RWPE2 (cell line): Measurements from ENCODE around the gene TMEM184C.
A peak's percentile ranks its signal among the peaks of the same experiment; 100 is the strongest.

Experiments used
- ATAC-seq: fragments of 200-7000 bp; cut with Tn5 transposase; 3 replicates; pipeline ENCODE4 v1.9.1; 2021; ENCODE audit warnings: low read depth
- DNase-seq: peaks from one replicate; pipeline ENCODE4 v3.0.0-alpha.2; 2020; ENCODE audit warnings: low spot score
- H3K27ac ChIP-seq: fragments of 450-650 bp; 2 replicates; pipeline ENCODE4 v1.5.1; 2017; ENCODE audit warnings: mild to moderate bottlenecking; ENCODE audit not compliant: poor library complexity, severe bottlenecking
- H3K27me3 ChIP-seq: fragments of 250-450 bp; sonication (Bioruptor Pico); 2 replicates; pipeline ENCODE4 v1.5.1; 2021; ENCODE audit warnings: mild to moderate bottlenecking, moderate library complexity; ENCODE audit not compliant: insufficient read depth, poor library complexity, severe bottlenecking
- H3K36me3 ChIP-seq: fragments of 250-450 bp; sonication (Bioruptor Pico); 2 replicates; pipeline ENCODE4 v1.5.1; 2020; ENCODE audit warnings: low read depth, mild to moderate bottlenecking, moderate library complexity
- H3K4me1 ChIP-seq: fragments of 250-450 bp; sonication (Bioruptor Pico); 2 replicates; pipeline ENCODE4 v1.5.1; 2021; ENCODE audit warnings: mild to moderate bottlenecking, moderate library complexity; ENCODE audit not compliant: insufficient read depth, poor library complexity, severe bottlenecking
- H3K4me3 ChIP-seq: fragments of 250-450 bp; sonication (Bioruptor Pico); 2 replicates; pipeline ENCODE4 v1.5.1; 2021; ENCODE audit warnings: mild to moderate bottlenecking, moderate library complexity; ENCODE audit not compliant: severe bottlenecking
- H3K9me3 ChIP-seq: fragments of 250-450 bp; sonication (Bioruptor Pico); 2 replicates; pipeline ENCODE4 v1.5.1; 2021; ENCODE audit warnings: mild to moderate bottlenecking, moderate library complexity; ENCODE audit not compliant: severe bottlenecking
- TF ChIP-seq, protein P1 (sequence below): fragments of 450-650 bp; IDR thresholded peaks from one replicate; pipeline ENCODE4 v1.5.1; 2017; ENCODE audit warnings: mild to moderate bottlenecking, moderate library complexity; ENCODE audit not compliant: poor library complexity, severe bottlenecking

TMEM184C gene

DNA sequence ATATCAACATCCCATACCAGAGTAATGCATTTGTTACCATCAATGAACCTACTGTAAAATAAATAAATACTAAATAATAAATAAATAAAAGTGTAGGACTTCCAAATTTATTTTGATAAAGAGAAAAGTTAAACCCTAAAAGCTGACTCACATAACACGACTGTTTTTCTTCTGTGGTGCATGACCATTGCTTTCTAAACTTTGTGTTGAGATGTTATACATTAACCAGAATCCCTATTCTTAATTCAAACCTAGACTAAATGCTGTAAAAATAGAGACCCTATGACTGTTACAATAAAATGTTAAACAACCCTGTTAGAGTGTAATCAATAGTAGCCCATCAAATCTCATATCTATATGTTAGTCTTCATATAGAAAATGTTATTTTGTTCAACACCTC, 87.6 kb downstream of the TMEM184C start:
- no peak for DNase-seq
- H3K4me1 ChIP-seq = no peaks in the 10 kb centered on the region
- TF ChIP-seq, protein P1, sequence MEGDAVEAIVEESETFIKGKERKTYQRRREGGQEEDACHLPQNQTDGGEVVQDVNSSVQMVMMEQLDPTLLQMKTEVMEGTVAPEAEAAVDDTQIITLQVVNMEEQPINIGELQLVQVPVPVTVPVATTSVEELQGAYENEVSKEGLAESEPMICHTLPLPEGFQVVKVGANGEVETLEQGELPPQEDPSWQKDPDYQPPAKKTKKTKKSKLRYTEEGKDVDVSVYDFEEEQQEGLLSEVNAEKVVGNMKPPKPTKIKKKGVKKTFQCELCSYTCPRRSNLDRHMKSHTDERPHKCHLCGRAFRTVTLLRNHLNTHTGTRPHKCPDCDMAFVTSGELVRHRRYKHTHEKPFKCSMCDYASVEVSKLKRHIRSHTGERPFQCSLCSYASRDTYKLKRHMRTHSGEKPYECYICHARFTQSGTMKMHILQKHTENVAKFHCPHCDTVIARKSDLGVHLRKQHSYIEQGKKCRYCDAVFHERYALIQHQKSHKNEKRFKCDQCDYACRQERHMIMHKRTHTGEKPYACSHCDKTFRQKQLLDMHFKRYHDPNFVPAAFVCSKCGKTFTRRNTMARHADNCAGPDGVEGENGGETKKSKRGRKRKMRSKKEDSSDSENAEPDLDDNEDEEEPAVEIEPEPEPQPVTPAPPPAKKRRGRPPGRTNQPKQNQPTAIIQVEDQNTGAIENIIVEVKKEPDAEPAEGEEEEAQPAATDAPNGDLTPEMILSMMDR = no peak
- ATAC-seq = no peak
- H3K36me3 ChIP-seq = no peaks in the 10 kb centered on the region
- no peak overlapping the region for H3K4me3 ChIP-seq
- H3K9me3 ChIP-seq = no peaks in the 10 kb centered on the region
- H3K27ac ChIP-seq = no peak overlapping the region
- no peaks in the 10 kb centered on the region for H3K27me3 ChIP-seq

DNA sequence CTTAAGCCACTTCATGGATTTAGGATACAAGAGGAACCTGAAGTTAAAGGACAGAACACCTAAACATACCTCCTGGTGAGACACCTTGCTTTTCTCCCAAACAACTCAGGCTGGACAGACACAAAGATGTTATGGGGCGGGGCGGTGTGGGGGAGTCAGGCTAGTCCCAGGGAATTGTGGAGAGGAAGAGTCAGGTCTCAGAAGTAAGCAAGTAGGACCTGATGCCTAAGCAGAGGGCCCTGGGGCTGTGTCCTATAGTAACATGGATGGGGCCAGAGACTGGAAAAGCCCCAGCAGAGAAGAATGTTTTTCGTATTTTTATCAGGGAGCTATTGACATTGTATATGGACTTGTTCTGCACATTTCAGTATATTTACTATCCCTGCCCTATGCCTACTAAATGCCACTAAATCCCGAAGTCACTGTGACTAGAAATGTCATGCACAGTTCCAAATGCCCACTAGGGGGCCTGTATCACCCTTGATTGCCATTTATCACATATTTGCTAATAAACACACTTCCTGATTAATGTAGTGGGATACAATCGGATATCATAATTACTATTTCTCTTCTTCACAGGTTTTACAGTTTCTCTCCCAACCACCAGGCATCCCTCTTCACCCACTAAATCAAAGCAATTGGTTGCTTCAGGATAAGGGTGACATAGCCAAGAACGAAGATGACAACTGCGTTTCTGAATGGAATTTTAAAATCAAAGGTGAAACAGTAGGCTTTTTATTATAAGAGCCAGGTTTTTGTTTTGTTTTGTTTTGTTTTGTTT, 90.9 kb downstream of the TMEM184C start:
- TF ChIP-seq, protein P1 = peak; percentile 91
- DNase-seq (no peak), ATAC-seq (peak; percentile 60)
- no peaks in the 10 kb centered on the region for H3K36me3 ChIP-seq
- H3K27me3 ChIP-seq = no peaks in the 10 kb centered on the region
- H3K4me1 ChIP-seq = no peaks in the 10 kb centered on the region
- no peak overlapping the region for H3K27ac ChIP-seq
- no peaks in the 10 kb centered on the region for H3K9me3 ChIP-seq
- no peak overlapping the region for H3K4me3 ChIP-seq

DNA sequence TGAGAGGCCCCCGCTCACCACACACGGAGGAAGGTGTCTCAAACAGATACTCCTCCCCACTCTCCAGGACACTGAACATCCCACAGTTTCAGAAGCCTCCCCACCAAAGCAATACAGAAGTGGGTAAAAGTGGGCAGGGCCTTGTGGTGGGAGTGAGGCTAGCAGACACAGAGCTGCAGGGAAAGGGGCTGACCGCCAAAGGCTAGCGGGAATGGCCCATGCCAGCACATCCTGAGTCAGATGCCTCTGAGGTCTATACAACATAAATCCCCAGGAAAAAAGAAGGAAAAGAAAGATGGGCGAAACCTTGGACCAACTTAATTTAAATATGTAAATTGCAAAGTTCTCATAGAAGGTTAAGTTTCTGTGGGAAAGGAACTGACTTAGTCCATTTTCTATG, 92.8 kb downstream of the TMEM184C start:
- no peaks in the 10 kb centered on the region for H3K27me3 ChIP-seq
- H3K4me1 ChIP-seq = peaks cover 11% of the 10 kb centered on the region
- TF ChIP-seq, protein P1 = no peak
- no peaks in the 10 kb centered on the region for H3K9me3 ChIP-seq
- DNase-seq (no peak), ATAC-seq (peak; percentile 48; the same call in 1 of the 3 replicates)
- no peaks in the 10 kb centered on the region for H3K36me3 ChIP-seq
- H3K4me3 ChIP-seq = no peak overlapping the region
- no peak overlapping the region for H3K27ac ChIP-seq

DNA sequence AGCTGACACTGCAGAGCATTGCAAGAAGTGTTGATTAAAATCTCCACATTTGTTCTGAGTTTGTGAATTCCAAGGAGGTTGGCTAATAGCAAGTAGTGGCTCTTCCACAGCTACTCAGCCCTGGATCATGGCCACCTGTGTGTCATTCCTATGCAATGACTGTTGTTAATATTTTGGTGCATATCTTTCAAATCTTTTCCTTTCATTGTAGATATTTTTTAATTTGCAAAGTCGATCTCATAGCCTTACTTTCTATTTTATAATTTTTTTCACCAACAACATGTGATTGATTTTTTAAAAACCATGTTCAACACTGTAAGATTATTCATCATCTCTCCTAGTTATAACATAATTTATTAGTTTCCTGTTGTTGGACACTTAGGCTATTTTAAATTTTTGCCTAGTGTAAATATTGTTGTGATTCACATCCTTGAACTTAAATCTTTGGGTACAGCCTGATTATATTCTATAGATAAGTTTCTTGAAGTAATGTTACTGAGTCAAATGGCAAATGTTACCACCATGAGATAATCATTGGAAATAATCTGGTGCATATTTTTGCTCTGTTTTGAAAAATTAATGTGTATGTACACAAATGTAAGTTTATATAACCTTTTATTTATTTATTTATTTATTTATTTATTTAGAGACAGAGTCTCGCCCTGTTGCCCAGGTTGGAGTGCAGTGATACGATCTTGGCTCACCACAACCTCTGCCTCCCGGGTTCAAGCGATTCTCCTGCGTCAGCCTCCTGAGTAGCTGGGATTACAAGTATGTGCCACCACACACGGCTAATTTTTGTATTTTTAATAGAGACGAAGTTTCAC, 97.6 kb downstream of the TMEM184C start:
- H3K4me3 ChIP-seq = no peak overlapping the region
- no peaks in the 10 kb centered on the region for H3K36me3 ChIP-seq
- H3K4me1 ChIP-seq = peaks cover 15% of the 10 kb centered on the region
- ATAC-seq = peak; percentile 97
- no peaks in the 10 kb centered on the region for H3K9me3 ChIP-seq
- H3K27ac ChIP-seq = peak overlapping the region; percentile 64
- DNase-seq = no peak
- H3K27me3 ChIP-seq = no peaks in the 10 kb centered on the region
- TF ChIP-seq, protein P1 = no peak
